SK-N-SH (cell line): ENCODE measurements around the gene RLF. TPM values are rescaled to one million over a fixed set of nuclear protein-coding genes. Genes with fewer than 3 reads are reported as not detected.
A peak's percentile ranks its signal among the peaks of the same experiment; 100 is the strongest.
"Not testable (repeated sequence)": the region's sequence is repeated elsewhere in the genome, so short reads cannot be mapped to it uniquely, and the experiment has no call there.

ENCODE experiments used
- CTCF ChIA-PET: fragments of 300-600, 350-600 bp; formaldehyde crosslinking; extraction: SDS; loops from one replicate; lab custom pipeline; 2021; lab: Yijun Ruan, JAX
- POLR2A ChIA-PET: fragments of 350-600 bp; sonication (Branson Sonifier 250); formaldehyde crosslinking; extraction: SDS; loops from one replicate; lab custom pipeline; 2020; ENCODE audit warnings: antibody characterized with exemption, inconsistent platforms; lab: Yijun Ruan, JAX
- DNase-seq: peaks from one replicate; pipeline ENCODE4 v3.0.0; 2012
- H2AFZ ChIP-seq: fragments of 200-600 bp; sonication (generic); 2 replicates; pipeline ENCODE4 v1.8.1; 2016; ENCODE audit warnings: antibody characterized with exemption, mild to moderate bottlenecking, low read depth
- H3F3A ChIP-seq: fragments of 200-600 bp; sonication (generic); replicated peaks from 2 replicates; pipeline ENCODE3; 2016; ENCODE audit warnings: antibody characterized with exemption, mild to moderate bottlenecking; ENCODE audit not compliant: insufficient read depth
- H3K27ac ChIP-seq, 2 experiments: fragments of 200-500 bp in 1 of 2; fragments of 200-600 bp in 1 of 2; sonication (Bioruptor generic) in 1 of 2; sonication (generic), shearing (Covaris generic) in 1 of 2; 2 replicates each; pipeline versions ENCODE4 v1.5.1 to v1.6.1; 2014 to 2016; ENCODE audit warnings: low read depth in 2 of 2, inconsistent platforms in 1 of 2, low read length in 1 of 2, mild to moderate bottlenecking in 1 of 2, mixed read lengths in 1 of 2
- H3K27me3 ChIP-seq: fragments of 200-600 bp; sonication (generic), shearing (Covaris generic); 2 replicates; pipeline ENCODE4 v1.6.1; 2016; ENCODE audit warnings: mixed run types; ENCODE audit not compliant: insufficient read depth
- H3K36me3 ChIP-seq, 2 experiments: fragments of 200-500 bp in 1 of 2; fragments of 200-600 bp in 1 of 2; sonication (Bioruptor generic) in 1 of 2; sonication (generic) in 1 of 2; replicated peaks in 1 of 2; 2 replicates each; pipeline versions ENCODE3 to v1.5.1; 2014 to 2016; ENCODE audit warnings: low read length in 1 of 2, mild to moderate bottlenecking in 1 of 2; ENCODE audit not compliant: insufficient read depth in 2 of 2, control insufficient read depth in 1 of 2
- H3K4me1 ChIP-seq, 2 experiments: fragments of 200-500 bp in 1 of 2; fragments of 200-600 bp in 1 of 2; sonication (Bioruptor generic) in 1 of 2; sonication (generic), shearing (Covaris generic) in 1 of 2; 2 replicates each; pipeline versions ENCODE4 v1.5.1 to v1.6.1; 2014 to 2016; ENCODE audit warnings: low read depth in 1 of 2, low read length in 1 of 2, mixed run types in 1 of 2; ENCODE audit not compliant: insufficient read depth in 2 of 2, control insufficient read depth in 1 of 2
- H3K4me2 ChIP-seq: fragments of 200-600 bp; sonication (generic), shearing (Covaris generic); 2 replicates; pipeline ENCODE4 v1.6.1; 2017; ENCODE audit warnings: mixed run types
- H3K4me3 ChIP-seq, 2 experiments: fragments of 200-500 bp in 1 of 2; fragments of 200-600 bp in 1 of 2; sonication (Bioruptor generic) in 1 of 2; sonication (generic), shearing (Covaris generic) in 1 of 2; 2 replicates each; pipeline versions ENCODE4 v1.5.1 to v1.8.1; 2014 to 2016; ENCODE audit warnings: low read depth in 2 of 2, inconsistent platforms in 1 of 2, low read length in 1 of 2, mild to moderate bottlenecking in 1 of 2, mixed read lengths in 1 of 2, moderate library complexity in 1 of 2
- H3K79me2 ChIP-seq: fragments of 200-600 bp; sonication (generic); 2 replicates; pipeline ENCODE4 v1.8.1; 2017; ENCODE audit warnings: mild to moderate bottlenecking; ENCODE audit not compliant: insufficient read depth
- H3K9ac ChIP-seq: fragments of 200-600 bp; sonication (generic); 2 replicates; pipeline ENCODE4 v1.6.1; 2017; ENCODE audit warnings: mixed run types
- H3K9me2 ChIP-seq: fragments of 200-600 bp; sonication (generic); 2 replicates; pipeline ENCODE4 v1.6.1; 2017; ENCODE audit warnings: mixed run types
- H3K9me3 ChIP-seq: fragments of 200-600 bp; sonication (generic); 2 replicates; pipeline ENCODE4 v1.6.1; 2017; ENCODE audit warnings: mixed run types, mild to moderate bottlenecking, moderate library complexity
- H4K20me1 ChIP-seq: fragments of 200-600 bp; sonication (generic); 2 replicates; pipeline ENCODE4 v1.6.1; 2017; ENCODE audit warnings: mild to moderate bottlenecking, mixed run types; ENCODE audit not compliant: insufficient read depth
- JUND ChIP-seq: IDR thresholded peaks from 2 replicates; pipeline ENCODE4 v1.4.0; 2012
- MEF2A ChIP-seq: IDR thresholded peaks from 2 replicates; pipeline ENCODE4 v1.4.0; 2012; ENCODE audit warnings: low read depth, borderline replicate concordance
- MXI1 ChIP-seq: IDR thresholded peaks from 2 replicates; pipeline ENCODE4 v1.6.1; 2012; ENCODE audit warnings: mild to moderate bottlenecking, low read depth, low read length, improper control_type of control experiment
- NRF1 ChIP-seq: IDR thresholded peaks from 2 replicates; pipeline ENCODE4 v1.6.1; 2012; ENCODE audit warnings: low read depth, mild to moderate bottlenecking, low read length
- RAD21 ChIP-seq: IDR thresholded peaks from 2 replicates; pipeline ENCODE4 v1.6.1; 2012; ENCODE audit warnings: mild to moderate bottlenecking, low read length
- SIN3A ChIP-seq: IDR thresholded peaks from 2 replicates; pipeline ENCODE4 v1.6.1; 2012; ENCODE audit warnings: low read depth, mild to moderate bottlenecking, low read length, moderate library complexity, borderline replicate concordance
- WGBS: methylation state at CpG from one replicate; pipeline ENCODE4 v1.1.6; 2017; ENCODE audit warnings: low lambda C conversion rate; 5-methylcytosine and 5-hydroxymethylcytosine counted together
- polyA plus RNA-seq, 3 experiments: library from polyadenylated mRNA; depleted of rRNA; stranded (reverse); fragments of >200 nt; gene quantifications; 2 replicates each; pipeline ENCODE4 v1.2.3, GENCODE V29; 2012
- TF ChIP-seq, protein P1 (sequence below): fragments of 150-350 bp; IDR thresholded peaks from 2 replicates; pipeline ENCODE4 v1.6.1; 2016; ENCODE audit warnings: mild to moderate bottlenecking, low read depth, low read length
- TF ChIP-seq, protein P2 (sequence below): fragments of 200-600 bp; sonication (generic); IDR thresholded peaks from 2 replicates; pipeline ENCODE4 v1.6.1; 2017; ENCODE audit warnings: antibody characterized with exemption, mild to moderate bottlenecking, moderate library complexity
- TF ChIP-seq, protein P3 (sequence below): IDR thresholded peaks from 2 replicates; pipeline ENCODE4 v1.6.1; 2012; ENCODE audit warnings: mild to moderate bottlenecking, low read depth, low read length, moderate library complexity

Gene RLF
- polyA plus RNA-seq, 1 of the 3 experiments (the other 2 are of a cell fraction) = 2.3 TPM

DNA sequence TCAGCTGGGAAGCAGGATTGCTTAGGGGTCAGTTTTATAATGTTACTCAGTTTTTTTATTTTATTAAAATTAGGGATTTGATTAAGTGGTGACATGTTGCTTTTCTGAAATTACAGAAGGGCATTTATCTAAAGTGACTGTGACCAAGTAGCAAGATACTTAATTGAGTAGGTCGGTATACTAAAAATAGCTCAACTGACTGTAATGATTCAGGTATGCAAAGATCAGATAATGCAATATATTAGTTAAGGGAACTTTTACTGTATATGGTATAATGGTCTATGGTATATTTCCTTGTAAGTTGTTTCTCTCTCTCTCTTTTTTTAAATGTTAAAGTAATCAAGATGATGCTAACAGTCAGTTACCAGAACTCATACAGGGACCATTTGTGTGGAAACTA lies 26.2 kb downstream of the RLF start:
- Histone ChIP-seq H3K4me3 (no peak overlapping the region), H3K9me3 (no peaks in the 10 kb centered on the region), H4K20me1 (peaks cover 57% of the 10 kb centered on the region), H3K27me3 (no peaks in the 10 kb centered on the region), H3K79me2 (peaks cover 97% of the 10 kb centered on the region), H3K4me2 (peak overlapping the region; percentile 18; the same call in 1 of the 2 replicates), H3K4me1 (peaks cover 0 to 22% of the 10 kb centered on the region in 2 experiments; a peak in 1 of 4 replicates), H3K27ac (peak overlapping the region in 1 of 2 experiments; percentile 11; a peak in 1 of 4 replicates), H3F3A (peaks cover 4% of the 10 kb centered on the region), H2AFZ (no peak overlapping the region), H3K9me2 (no peaks in the 10 kb centered on the region), H3K9ac (no peak overlapping the region), H3K36me3 (peaks cover 29 to 33% of the 10 kb centered on the region in 2 experiments)
- TF ChIP-seq SIN3A (no peak), MEF2A (peak; percentile 74; the same call in 1 of the 2 replicates)
- TF ChIP-seq, protein P1, sequence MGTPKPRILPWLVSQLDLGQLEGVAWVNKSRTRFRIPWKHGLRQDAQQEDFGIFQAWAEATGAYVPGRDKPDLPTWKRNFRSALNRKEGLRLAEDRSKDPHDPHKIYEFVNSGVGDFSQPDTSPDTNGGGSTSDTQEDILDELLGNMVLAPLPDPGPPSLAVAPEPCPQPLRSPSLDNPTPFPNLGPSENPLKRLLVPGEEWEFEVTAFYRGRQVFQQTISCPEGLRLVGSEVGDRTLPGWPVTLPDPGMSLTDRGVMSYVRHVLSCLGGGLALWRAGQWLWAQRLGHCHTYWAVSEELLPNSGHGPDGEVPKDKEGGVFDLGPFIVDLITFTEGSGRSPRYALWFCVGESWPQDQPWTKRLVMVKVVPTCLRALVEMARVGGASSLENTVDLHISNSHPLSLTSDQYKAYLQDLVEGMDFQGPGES = no peak
- 64% methylated on average over 1 of the region's 1 CpG for WGBS
- ChIA-PET CTCF (interaction anchor here (0.8 to 1.6 kb wide), 3 partner anchors 33 to 217 kb away, joined by 3 to 4 read pairs (median 3); no protein-coding TSS in a partner anchor), POLR2A (interaction anchor here (1.0 kb wide), 1 partner anchor 38 kb away, joined by 3 read pairs; no protein-coding TSS in a partner anchor)
- DNase-seq = no peak

DNA sequence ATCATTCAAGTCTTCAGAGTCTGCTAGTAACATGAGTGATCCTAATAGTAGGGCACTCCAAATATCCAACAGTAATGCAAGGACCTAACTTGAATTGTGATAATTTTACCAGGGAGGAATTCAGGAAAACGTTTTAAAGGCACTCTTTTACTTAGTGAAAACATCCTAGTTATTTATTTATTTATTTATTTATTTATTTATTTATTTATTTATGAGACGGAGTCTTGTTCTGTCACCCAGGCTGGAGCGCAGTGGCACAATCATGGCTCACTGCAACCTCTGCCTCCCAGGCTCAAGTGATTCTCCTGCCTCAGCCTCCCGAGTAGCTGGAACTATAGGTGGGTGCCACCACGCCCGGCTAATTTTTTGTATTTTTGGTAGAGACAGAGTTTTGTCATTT lies 33.5 kb downstream of the RLF start:
- H3K4me3 ChIP-seq, H3K9ac ChIP-seq, H3K4me2 ChIP-seq, H3K9me2 ChIP-seq, H4K20me1 ChIP-seq, CTCF ChIA-PET, DNase-seq, H2AFZ ChIP-seq, H3K27me3 ChIP-seq, H3K27ac ChIP-seq, H3K4me1 ChIP-seq, H3F3A ChIP-seq, POLR2A ChIA-PET, H3K9me3 ChIP-seq: not testable (repeated sequence)
- Histone ChIP-seq H3K79me2 (peaks cover 43% of the 10 kb centered on the region), H3K36me3 (peaks cover 36 to 68% of the 10 kb centered on the region in 2 experiments)
- 93% methylated on average over 6 of the region's 6 CpGs for WGBS

DNA sequence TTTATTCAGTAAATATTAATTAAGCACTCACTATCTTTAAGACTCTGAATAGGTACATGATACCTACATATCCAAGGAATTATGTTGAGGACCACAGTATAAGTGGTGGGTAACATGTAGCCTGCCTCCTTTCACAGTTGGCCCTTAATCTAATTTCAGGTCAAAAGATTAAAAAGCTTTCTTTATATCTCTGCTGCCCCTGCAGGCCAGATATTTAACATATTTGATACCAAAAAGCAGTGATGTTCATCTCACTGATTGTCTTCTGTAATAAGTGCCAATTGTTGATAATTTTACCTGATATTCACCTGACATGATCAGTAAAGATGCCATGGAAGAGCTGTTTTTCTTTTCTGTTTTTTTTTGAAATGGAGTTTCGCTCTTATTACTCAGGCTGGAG lies 36.5 kb downstream of the RLF start:
- no peak overlapping the region for H3K4me3 ChIP-seq
- peaks cover 10% of the 10 kb centered on the region for H3F3A ChIP-seq
- no peaks in the 10 kb centered on the region for H3K4me1 ChIP-seq
- POLR2A ChIA-PET = no interaction called here
- H3K4me2 ChIP-seq = no peak overlapping the region
- WGBS = 100% methylated on average over 1 of the region's 1 CpG
- no peaks in the 10 kb centered on the region for H3K9me3 ChIP-seq
- CTCF ChIA-PET = interaction anchor here (0.6 to 3.0 kb wide), 10 partner anchors 11 to 141 kb away, joined by 3 to 13 read pairs (median 3); no protein-coding TSS in a partner anchor
- no peak overlapping the region for H3K27ac ChIP-seq
- TF ChIP-seq, protein P2, sequence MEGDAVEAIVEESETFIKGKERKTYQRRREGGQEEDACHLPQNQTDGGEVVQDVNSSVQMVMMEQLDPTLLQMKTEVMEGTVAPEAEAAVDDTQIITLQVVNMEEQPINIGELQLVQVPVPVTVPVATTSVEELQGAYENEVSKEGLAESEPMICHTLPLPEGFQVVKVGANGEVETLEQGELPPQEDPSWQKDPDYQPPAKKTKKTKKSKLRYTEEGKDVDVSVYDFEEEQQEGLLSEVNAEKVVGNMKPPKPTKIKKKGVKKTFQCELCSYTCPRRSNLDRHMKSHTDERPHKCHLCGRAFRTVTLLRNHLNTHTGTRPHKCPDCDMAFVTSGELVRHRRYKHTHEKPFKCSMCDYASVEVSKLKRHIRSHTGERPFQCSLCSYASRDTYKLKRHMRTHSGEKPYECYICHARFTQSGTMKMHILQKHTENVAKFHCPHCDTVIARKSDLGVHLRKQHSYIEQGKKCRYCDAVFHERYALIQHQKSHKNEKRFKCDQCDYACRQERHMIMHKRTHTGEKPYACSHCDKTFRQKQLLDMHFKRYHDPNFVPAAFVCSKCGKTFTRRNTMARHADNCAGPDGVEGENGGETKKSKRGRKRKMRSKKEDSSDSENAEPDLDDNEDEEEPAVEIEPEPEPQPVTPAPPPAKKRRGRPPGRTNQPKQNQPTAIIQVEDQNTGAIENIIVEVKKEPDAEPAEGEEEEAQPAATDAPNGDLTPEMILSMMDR = peak; percentile 47
- TF ChIP-seq RAD21 (0 out of 2 replicates have a peak, but pooled peaks have one; percentile 5), MXI1 (no peak), NRF1 (no peak), JUND (no peak)
- TF ChIP-seq, protein P3, sequence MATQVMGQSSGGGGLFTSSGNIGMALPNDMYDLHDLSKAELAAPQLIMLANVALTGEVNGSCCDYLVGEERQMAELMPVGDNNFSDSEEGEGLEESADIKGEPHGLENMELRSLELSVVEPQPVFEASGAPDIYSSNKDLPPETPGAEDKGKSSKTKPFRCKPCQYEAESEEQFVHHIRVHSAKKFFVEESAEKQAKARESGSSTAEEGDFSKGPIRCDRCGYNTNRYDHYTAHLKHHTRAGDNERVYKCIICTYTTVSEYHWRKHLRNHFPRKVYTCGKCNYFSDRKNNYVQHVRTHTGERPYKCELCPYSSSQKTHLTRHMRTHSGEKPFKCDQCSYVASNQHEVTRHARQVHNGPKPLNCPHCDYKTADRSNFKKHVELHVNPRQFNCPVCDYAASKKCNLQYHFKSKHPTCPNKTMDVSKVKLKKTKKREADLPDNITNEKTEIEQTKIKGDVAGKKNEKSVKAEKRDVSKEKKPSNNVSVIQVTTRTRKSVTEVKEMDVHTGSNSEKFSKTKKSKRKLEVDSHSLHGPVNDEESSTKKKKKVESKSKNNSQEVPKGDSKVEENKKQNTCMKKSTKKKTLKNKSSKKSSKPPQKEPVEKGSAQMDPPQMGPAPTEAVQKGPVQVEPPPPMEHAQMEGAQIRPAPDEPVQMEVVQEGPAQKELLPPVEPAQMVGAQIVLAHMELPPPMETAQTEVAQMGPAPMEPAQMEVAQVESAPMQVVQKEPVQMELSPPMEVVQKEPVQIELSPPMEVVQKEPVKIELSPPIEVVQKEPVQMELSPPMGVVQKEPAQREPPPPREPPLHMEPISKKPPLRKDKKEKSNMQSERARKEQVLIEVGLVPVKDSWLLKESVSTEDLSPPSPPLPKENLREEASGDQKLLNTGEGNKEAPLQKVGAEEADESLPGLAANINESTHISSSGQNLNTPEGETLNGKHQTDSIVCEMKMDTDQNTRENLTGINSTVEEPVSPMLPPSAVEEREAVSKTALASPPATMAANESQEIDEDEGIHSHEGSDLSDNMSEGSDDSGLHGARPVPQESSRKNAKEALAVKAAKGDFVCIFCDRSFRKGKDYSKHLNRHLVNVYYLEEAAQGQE = no peak
- H3K9ac ChIP-seq = no peak overlapping the region
- H3K36me3 ChIP-seq = peaks cover 17 to 49% of the 10 kb centered on the region in 2 experiments
- H3K79me2 ChIP-seq = peaks cover 25% of the 10 kb centered on the region; the same call in 1 of the 2 replicates
- H3K27me3 ChIP-seq = no peaks in the 10 kb centered on the region
- peak; percentile 44 for DNase-seq
- no peaks in the 10 kb centered on the region for H3K9me2 ChIP-seq
- no peaks in the 10 kb centered on the region for H4K20me1 ChIP-seq
- H2AFZ ChIP-seq = no peak overlapping the region
